K562 (cell line): Measurements from ENCODE around the gene CHRNG. TPM values are rescaled to one million over a fixed set of nuclear protein-coding genes. Genes with fewer than 3 reads are reported as not detected.

Source experiments
- ATAC-seq: fragments of 200-7000 bp; cut with Tn5 transposase; 3 replicates; pipeline ENCODE4 v1.9.1; 2020; ENCODE audit warnings: moderate library complexity
- BruUV-seq: library from RNA; stranded (reverse); fragments of 400-500 nt; replicated peaks from 2 replicates; lab custom pipeline; 2021; lab: Mats Ljungman, UMichigan
- CTCF ChIA-PET: fragments of 300-600 bp; formaldehyde crosslinking; extraction: SDS; loops from one replicate; lab custom pipeline; 2021; ENCODE audit warnings: low intra/inter-chr PET ratio; lab: Yijun Ruan, JAX
- POLR2A ChIA-PET: fragments of 300-600, 350-650 bp; sonication (Branson Sonifier 250); formaldehyde crosslinking; extraction: SDS; loops from one replicate; lab custom pipeline; 2021; ENCODE audit warnings: antibody characterized with exemption, inconsistent platforms; lab: Yijun Ruan, JAX
- DNase-seq, 4 experiments: peaks; one replicate each; pipeline versions ENCODE4 v3.0.0 to v3.0.0-alpha.2; 2011 to 2018; ENCODE audit warnings: low spot score in 3 of 4, mixed read lengths in 3 of 4; ENCODE audit errors: extremely low read depth in 1 of 4
- FAIRE-seq: peaks from 2 replicates; lab custom pipeline; 2011; peaks lifted over from hg19 to GRCh38; lab: Jason Lieb, UNC
- H2AFZ ChIP-seq: 2 replicates; pipeline ENCODE4 v1.6.0; 2011; ENCODE audit warnings: low read depth, low read length, control low read depth, inconsistent platforms
- H3K27ac ChIP-seq: fragments of 200-600 bp; 3 replicates; pipeline ENCODE4 v1.8.0; 2011; ENCODE audit warnings: low read depth, mild to moderate bottlenecking, control low read depth, inconsistent platforms, low read length, moderate library complexity, mixed read lengths; ENCODE audit errors: extremely low read depth
- H3K27me3 ChIP-seq, 2 experiments: fragments of 300-600 bp in 1 of 2; 2 replicates in 1 of 2; 3 replicates in 1 of 2; pipeline versions ENCODE4 v1.6.0 to v1.8.0; 2011; ENCODE audit warnings: inconsistent platforms in 2 of 2, low read length in 2 of 2, mild to moderate bottlenecking in 1 of 2, mixed read lengths in 1 of 2, moderate library complexity in 1 of 2; ENCODE audit not compliant: control insufficient read depth in 2 of 2, insufficient read depth in 2 of 2
- H3K36me3 ChIP-seq: fragments of 300-600 bp; 3 replicates; pipeline ENCODE4 v1.8.0; 2011; ENCODE audit warnings: mild to moderate bottlenecking, low read length, inconsistent platforms; ENCODE audit not compliant: control insufficient read depth, insufficient read depth
- H3K4me1 ChIP-seq, 2 experiments: fragments of 200-600 bp in 1 of 2; replicated peaks in 1 of 2; 2 replicates in 1 of 2; 3 replicates in 1 of 2; pipeline versions ENCODE4 v1.5.1 to v1.8.0; 2011; ENCODE audit warnings: inconsistent platforms in 2 of 2, low read length in 2 of 2, mild to moderate bottlenecking in 1 of 2, mixed read lengths in 1 of 2, moderate library complexity in 1 of 2; ENCODE audit not compliant: control insufficient read depth in 2 of 2, insufficient read depth in 2 of 2
- H3K4me2 ChIP-seq: 2 replicates; pipeline ENCODE4 v1.6.1; 2011; ENCODE audit warnings: low read length, control low read depth, inconsistent platforms, mixed read lengths; ENCODE audit not compliant: insufficient read depth
- H3K4me3 ChIP-seq: fragments of 200-600 bp; sonication (generic), shearing (Covaris generic); 2 replicates; pipeline ENCODE4 v1.5.1; 2016; ENCODE audit warnings: control low read depth, inconsistent platforms
- H3K79me2 ChIP-seq: fragments of 200-600 bp; 3 replicates; pipeline ENCODE4 v1.8.0; 2011; ENCODE audit warnings: low read length, inconsistent platforms; ENCODE audit not compliant: control insufficient read depth, insufficient read depth
- H3K9ac ChIP-seq, 2 experiments: 2 replicates each; pipeline versions ENCODE4 v1.6.0 to v1.6.1; 2011; ENCODE audit warnings: low read depth in 2 of 2, low read length in 2 of 2, control low read depth in 1 of 2, inconsistent platforms in 1 of 2, mild to moderate bottlenecking in 1 of 2, mixed read lengths in 1 of 2; ENCODE audit not compliant: insufficient read depth in 1 of 2
- H3K9me1 ChIP-seq: one replicate; pipeline ENCODE4 v1.6.0; 2011; ENCODE audit warnings: inconsistent platforms, mild to moderate bottlenecking, low read length, moderate library complexity; ENCODE audit not compliant: control insufficient read depth, insufficient read depth
- H3K9me3 ChIP-seq: replicated peaks from 2 replicates; pipeline ENCODE4 v1.5.1; 2011; ENCODE audit warnings: low read depth, low read length, inconsistent platforms; ENCODE audit not compliant: control insufficient read depth, insufficient read depth
- H4K20me1 ChIP-seq: replicated peaks from 2 replicates; pipeline ENCODE4 v1.6.1; 2011; ENCODE audit warnings: low read length, inconsistent platforms, mixed read lengths; ENCODE audit not compliant: control insufficient read depth, insufficient read depth
- ARNT ChIP-seq, 2 experiments: fragments of 450-650 bp; IDR thresholded peaks; 2 replicates each; pipeline ENCODE4 v1.6.1; 2016; ENCODE audit warnings: mild to moderate bottlenecking in 1 of 2
- CHD1 ChIP-seq: fragments of 200-600 bp; sonication (generic); IDR thresholded peaks from one replicate; pipeline ENCODE4 v1.6.1; 2012; ENCODE audit warnings: mild to moderate bottlenecking, moderate library complexity, low read length, inconsistent platforms
- FIP1L1 ChIP-seq: fragments of 200-400 bp; formaldehyde crosslinking; IDR thresholded peaks from 2 replicates; pipeline ENCODE4 v1.6.1; 2018; ENCODE audit warnings: mild to moderate bottlenecking, low read depth, low read length; ENCODE audit not compliant: poor library complexity, severe bottlenecking
- FOXK2 ChIP-seq, 2 experiments: fragments of 450-650 bp; IDR thresholded peaks in 1 of 2; conservative IDR thresholded peaks in 1 of 2; 2 replicates each; pipeline ENCODE4 v1.6.1; 2016; ENCODE audit warnings: low read depth in 2 of 2, mild to moderate bottlenecking in 1 of 2
- GABPB2 ChIP-seq: fragments of 250-450 bp; sonication (Bioruptor Pico); conservative IDR thresholded peaks from 2 replicates; pipeline ENCODE4 v1.5.1; 2021; ENCODE audit warnings: mild to moderate bottlenecking
- NCOA4 ChIP-seq: fragments of 450-650 bp; IDR thresholded peaks from 2 replicates; pipeline ENCODE4 v1.6.1; 2018; ENCODE audit warnings: mild to moderate bottlenecking; ENCODE audit not compliant: partially characterized antibody
- NFIX ChIP-seq: fragments of 250-450 bp; sonication (Bioruptor Pico); IDR thresholded peaks from 2 replicates; pipeline ENCODE4 v1.4.0; 2020; ENCODE audit warnings: low read depth, mild to moderate bottlenecking, moderate library complexity
- NFXL1 ChIP-seq: fragments of 450-650 bp; formaldehyde crosslinking; IDR thresholded peaks from 2 replicates; pipeline ENCODE4 v1.4.0; 2021; ENCODE audit warnings: mild to moderate bottlenecking
- PRMT5 ChIP-seq: sonication (generic); formaldehyde crosslinking; IDR thresholded peaks from 2 replicates; pipeline ENCODE4 v1.5.0; 2020; ENCODE audit warnings: missing genetic modification reagents
- RBFOX2 ChIP-seq: fragments of 200-400 bp; formaldehyde crosslinking; IDR thresholded peaks from 2 replicates; pipeline ENCODE4 v1.6.1; 2017; ENCODE audit warnings: low read depth, mild to moderate bottlenecking, low read length, moderate library complexity
- SETDB1 ChIP-seq: IDR thresholded peaks from one replicate; pipeline ENCODE4 v1.6.1; 2012; ENCODE audit warnings: low read length, control low read depth, inconsistent platforms
- TCF3 ChIP-seq: sonication (generic); formaldehyde crosslinking; IDR thresholded peaks from 2 replicates; pipeline ENCODE4 v1.4.0; 2020; ENCODE audit warnings: mild to moderate bottlenecking, missing genetic modification reagents
- ZKSCAN8 ChIP-seq: fragments of 200-800 bp; sonication (Bioruptor generic); IDR thresholded peaks from 2 replicates; pipeline ENCODE4 v1.6.1; 2016; ENCODE audit warnings: missing genetic modification characterization, missing compliant biosample characterization
- ZNF133 ChIP-seq: fragments of 250-450 bp; sonication (Bioruptor Pico); IDR thresholded peaks from 2 replicates; pipeline ENCODE4 v1.4.0; 2020; ENCODE audit warnings: mild to moderate bottlenecking
- ZNF140 ChIP-seq: fragments of 250-450 bp; sonication (Bioruptor Pico); IDR thresholded peaks from 2 replicates; pipeline ENCODE4 v1.8.0; 2021; ENCODE audit warnings: moderate library complexity, mild to moderate bottlenecking, inconsistent platforms
- ZNF146 ChIP-seq: IDR thresholded peaks from one replicate; pipeline ENCODE4 v1.6.1; 2018; ENCODE audit warnings: missing compliant biosample characterization; ENCODE audit not compliant: unreplicated experiment
- ZNF347 ChIP-seq: fragments of 450-650 bp; formaldehyde crosslinking; IDR thresholded peaks from 2 replicates; pipeline ENCODE4 v1.4.0; 2020; ENCODE audit warnings: low read depth, mild to moderate bottlenecking, moderate library complexity
- ZNF408 ChIP-seq: fragments of 250-450 bp; sonication (Bioruptor Pico); IDR thresholded peaks from 2 replicates; pipeline ENCODE4 v1.4.0; 2020; ENCODE audit warnings: low read depth, mild to moderate bottlenecking, moderate library complexity
- in situ Hi-C: fragments of 300-500 bp; cut with MboI; formaldehyde crosslinking; loops from 4 replicates; pipeline ENCODE4 v1.15.0; 2018; ENCODE audit warnings: inconsistent platforms, mixed read lengths
- intact Hi-C: fragments of 100-400 bp; cut with micrococcal nuclease; formaldehyde crosslinking; loops from 2 replicates; pipeline ENCODE4 v1.14.2; 2022
- polyA plus RNA-seq, 8 experiments: library from polyadenylated mRNA; depleted of rRNA in 4 of 8; stranded (reverse) in 5 of 8; unstranded in 3 of 8; fragments of >200 nt; fragmentation: Nextera tagmentation in 2 of 8; fragmentation: Illumina TruSeq in 1 of 8; extraction: Ambion mirVana in 2 of 8; extraction: Trizol in 1 of 8; gene quantifications; 2 replicates each; pipeline versions ENCODE4 v1.2.1 to v1.2.3, GENCODE V29; 2011 to 2014; ENCODE audit warnings: inconsistent platforms in 1 of 8, missing spikeins in 1 of 8
- total RNA-seq, 7 experiments: library from RNA; depleted of rRNA in 6 of 7; stranded (reverse); fragments of >200 nt in 6 of 7; fragmentation: Illumina TruSeq in 2 of 7; extraction: Trizol in 2 of 7; gene quantifications; 2 replicates each; pipeline versions ENCODE4 v1.2.1 to v1.2.3, GENCODE V29; 2011 to 2021; ENCODE audit warnings: low replicate concordance in 1 of 7
- TF ChIP-seq, protein P1 (sequence below): fragments of 250-450 bp; sonication (Bioruptor Pico); IDR thresholded peaks from 2 replicates; pipeline ENCODE4 v1.5.0; 2021
- TF ChIP-seq, protein P2 (sequence below): fragments of 450-650 bp; formaldehyde crosslinking; IDR thresholded peaks from 2 replicates; pipeline ENCODE4 v1.4.0; 2020; ENCODE audit warnings: mild to moderate bottlenecking, mixed read lengths
- TF ChIP-seq, protein P3 (sequence below): fragments of 450-650 bp; formaldehyde crosslinking; IDR thresholded peaks from 2 replicates; pipeline ENCODE4 v1.4.0; 2020; ENCODE audit warnings: mild to moderate bottlenecking, moderate library complexity

Gene CHRNG
- total and polyA plus RNA-seq, 9 of the 15 experiments (the other 6 are each of a cell fraction or from before 2014, with no cell fraction given): not detected

DNA sequence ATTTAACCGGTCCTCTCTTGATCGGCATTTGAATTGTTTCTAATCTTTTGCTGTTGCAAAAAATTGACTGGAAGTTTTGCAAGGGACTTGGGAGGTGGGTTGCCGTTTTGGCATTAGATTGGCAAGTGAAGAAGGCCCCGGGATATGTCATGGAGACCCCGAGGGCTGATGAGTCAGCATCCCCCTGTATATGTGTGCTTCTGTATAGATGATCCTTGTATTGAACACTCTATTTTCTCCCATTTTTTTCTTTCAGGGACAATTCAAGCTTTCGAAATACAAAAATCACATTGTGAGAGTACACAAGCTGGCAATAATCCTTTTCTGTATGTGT is 41.1 kb downstream of the CHRNG start (continued):
- TF ChIP-seq NCOA4: no peak
- no peak for TF ChIP-seq TCF3
- TF ChIP-seq CHD1: no peak
- no peak for TF ChIP-seq ZNF146
- TF ChIP-seq, protein P1, sequence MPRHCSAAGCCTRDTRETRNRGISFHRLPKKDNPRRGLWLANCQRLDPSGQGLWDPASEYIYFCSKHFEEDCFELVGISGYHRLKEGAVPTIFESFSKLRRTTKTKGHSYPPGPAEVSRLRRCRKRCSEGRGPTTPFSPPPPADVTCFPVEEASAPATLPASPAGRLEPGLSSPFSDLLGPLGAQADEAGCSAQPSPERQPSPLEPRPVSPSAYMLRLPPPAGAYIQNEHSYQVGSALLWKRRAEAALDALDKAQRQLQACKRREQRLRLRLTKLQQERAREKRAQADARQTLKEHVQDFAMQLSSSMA: no peak
- TF ChIP-seq NFXL1 (CRISPR knock-in tag): no peak
- no peak for TF ChIP-seq ZNF140 (CRISPR knock-in tag)

DNA sequence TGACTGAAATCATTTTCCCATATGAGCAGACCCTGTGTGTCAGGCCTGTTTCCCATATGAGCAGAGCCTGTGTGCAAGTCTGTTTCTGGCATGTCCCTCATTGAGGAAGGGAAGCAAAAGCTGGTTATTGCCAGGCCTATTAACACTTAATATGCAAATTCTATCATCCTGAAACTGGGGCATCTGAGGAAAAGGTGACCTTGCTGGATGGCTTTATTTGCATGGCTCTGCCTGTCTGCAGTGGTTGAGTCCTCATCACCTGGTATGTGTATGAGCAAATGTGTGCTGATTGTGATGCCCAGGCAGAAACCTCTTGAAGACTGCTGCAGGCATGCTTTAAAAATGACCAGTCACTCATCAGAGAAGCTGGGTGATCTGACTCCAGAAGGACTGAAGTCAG is 42.2 kb downstream of the CHRNG start:
- no peak for DNase-seq
- no peak for TF ChIP-seq PRMT5
- TF ChIP-seq, protein P2, sequence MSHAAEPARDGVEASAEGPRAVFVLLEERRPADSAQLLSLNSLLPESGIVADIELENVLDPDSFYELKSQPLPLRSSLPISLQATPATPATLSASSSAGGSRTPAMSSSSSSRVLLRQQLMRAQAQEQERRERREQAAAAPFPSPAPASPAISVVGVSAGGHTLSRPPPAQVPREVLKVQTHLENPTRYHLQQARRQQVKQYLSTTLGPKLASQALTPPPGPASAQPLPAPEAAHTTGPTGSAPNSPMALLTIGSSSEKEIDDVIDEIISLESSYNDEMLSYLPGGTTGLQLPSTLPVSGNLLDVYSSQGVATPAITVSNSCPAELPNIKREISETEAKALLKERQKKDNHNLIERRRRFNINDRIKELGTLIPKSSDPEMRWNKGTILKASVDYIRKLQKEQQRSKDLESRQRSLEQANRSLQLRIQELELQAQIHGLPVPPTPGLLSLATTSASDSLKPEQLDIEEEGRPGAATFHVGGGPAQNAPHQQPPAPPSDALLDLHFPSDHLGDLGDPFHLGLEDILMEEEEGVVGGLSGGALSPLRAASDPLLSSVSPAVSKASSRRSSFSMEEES (CRISPR knock-in tag): no peak
- TF ChIP-seq ARNT (IDR thresholded peaks at IDR 0.05): no peak
- no peak for TF ChIP-seq GABPB2
- TF ChIP-seq FIP1L1: no peak
- TF ChIP-seq FOXK2 (conservative IDR thresholded peaks at IDR 0.05 in 1 of 2, IDR thresholded peaks at IDR 0.05 in 1 of 2; ENCODE audit: low read depth in 2 of 2): no peak
- TF ChIP-seq ZNF133 (CRISPR knock-in tag): no peak
- TF ChIP-seq, protein P3, sequence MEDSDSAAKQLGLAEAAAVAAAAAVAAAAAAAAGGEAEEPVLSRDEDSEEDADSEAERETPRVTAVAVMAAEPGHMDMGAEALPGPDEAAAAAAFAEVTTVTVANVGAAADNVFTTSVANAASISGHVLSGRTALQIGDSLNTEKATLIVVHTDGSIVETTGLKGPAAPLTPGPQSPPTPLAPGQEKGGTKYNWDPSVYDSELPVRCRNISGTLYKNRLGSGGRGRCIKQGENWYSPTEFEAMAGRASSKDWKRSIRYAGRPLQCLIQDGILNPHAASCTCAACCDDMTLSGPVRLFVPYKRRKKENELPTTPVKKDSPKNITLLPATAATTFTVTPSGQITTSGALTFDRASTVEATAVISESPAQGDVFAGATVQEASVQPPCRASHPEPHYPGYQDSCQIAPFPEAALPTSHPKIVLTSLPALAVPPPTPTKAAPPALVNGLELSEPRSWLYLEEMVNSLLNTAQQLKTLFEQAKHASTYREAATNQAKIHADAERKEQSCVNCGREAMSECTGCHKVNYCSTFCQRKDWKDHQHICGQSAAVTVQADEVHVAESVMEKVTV: no peak
- no peak for TF ChIP-seq SETDB1
- TF ChIP-seq NFIX (CRISPR knock-in tag): no peak
- no peak for TF ChIP-seq ZKSCAN8 (CRISPR knock-in tag)
- no peak for TF ChIP-seq ZNF408 (CRISPR knock-in tag)
- no peak for TF ChIP-seq ZNF347 (CRISPR knock-in tag)
- no peak for TF ChIP-seq RBFOX2
- in situ Hi-C loops: no loop called here
- Histone ChIP-seq H3K36me3 (0 out of 3 replicates have a peak, but pooled peaks cover 3% of the 10 kb centered on the region), H3K9me1 (no peaks in the 10 kb centered on the region), H3K4me2 (no peak overlapping the region), H2AFZ (no peak overlapping the region), H3K79me2 (no peaks in the 10 kb centered on the region), H3K27ac (no peak overlapping the region), H3K27me3 (no peaks in the 10 kb centered on the region), H4K20me1 (no peaks in the 10 kb centered on the region), H3K9me3 (no peaks in the 10 kb centered on the region), H3K9ac (no peak overlapping the region), H3K4me3 (no peak overlapping the region), H3K4me1 (no peaks in the 10 kb centered on the region)
- ChIA-PET CTCF (no interaction called here), POLR2A (interaction anchor here (0.8 kb wide), 1 partner anchor 10 kb away, joined by 3 read pairs; no protein-coding TSS in a partner anchor)
- FAIRE-seq: no peak
- no TSS peak for BruUV-seq
- no peak for ATAC-seq
- intact Hi-C loops: no loop called here
